ENCODE data around the gene BLM. TPM values are rescaled to one million over a fixed set of nuclear protein-coding genes. Genes with fewer than 3 reads are reported as not detected.

BLM gene
- total and polyA plus RNA-seq, 8 donors, result 0.12 to 1.1 (median 0.65) TPM; not detected in 1

DNA sequence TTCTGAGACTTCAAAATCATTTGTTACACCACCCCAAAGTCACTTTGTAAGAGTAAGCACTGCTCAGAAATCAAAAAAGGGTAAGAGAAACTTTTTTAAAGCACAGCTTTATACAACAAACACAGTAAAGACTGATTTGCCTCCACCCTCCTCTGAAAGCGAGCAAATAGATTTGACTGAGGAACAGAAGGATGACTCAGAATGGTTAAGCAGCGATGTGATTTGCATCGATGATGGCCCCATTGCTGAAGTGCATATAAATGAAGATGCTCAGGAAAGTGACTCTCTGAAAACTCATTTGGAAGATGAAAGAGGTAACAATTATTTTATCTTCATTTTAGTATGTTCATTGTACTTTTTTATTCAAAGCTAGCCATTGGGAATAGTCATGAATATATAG, 32.6 kb downstream of the BLM start:
- intact Hi-C loops (cut with DNase I), result no loop called here
- Histone ChIP-seq H3K9me3 (no peaks in the 10 kb centered on the region), H3K4me1 (no peaks in the 10 kb centered on the region), H3K36me3 (no peaks in the 10 kb centered on the region), H3K4me3 (no peak overlapping the region), H3K27ac (no peak overlapping the region), H3K27me3 (no peaks in the 10 kb centered on the region)
- WGBS, 2 donors, result 93 to 94% methylated on average over 3 of the region's 3 CpGs
- TF ChIP-seq, protein P1, sequence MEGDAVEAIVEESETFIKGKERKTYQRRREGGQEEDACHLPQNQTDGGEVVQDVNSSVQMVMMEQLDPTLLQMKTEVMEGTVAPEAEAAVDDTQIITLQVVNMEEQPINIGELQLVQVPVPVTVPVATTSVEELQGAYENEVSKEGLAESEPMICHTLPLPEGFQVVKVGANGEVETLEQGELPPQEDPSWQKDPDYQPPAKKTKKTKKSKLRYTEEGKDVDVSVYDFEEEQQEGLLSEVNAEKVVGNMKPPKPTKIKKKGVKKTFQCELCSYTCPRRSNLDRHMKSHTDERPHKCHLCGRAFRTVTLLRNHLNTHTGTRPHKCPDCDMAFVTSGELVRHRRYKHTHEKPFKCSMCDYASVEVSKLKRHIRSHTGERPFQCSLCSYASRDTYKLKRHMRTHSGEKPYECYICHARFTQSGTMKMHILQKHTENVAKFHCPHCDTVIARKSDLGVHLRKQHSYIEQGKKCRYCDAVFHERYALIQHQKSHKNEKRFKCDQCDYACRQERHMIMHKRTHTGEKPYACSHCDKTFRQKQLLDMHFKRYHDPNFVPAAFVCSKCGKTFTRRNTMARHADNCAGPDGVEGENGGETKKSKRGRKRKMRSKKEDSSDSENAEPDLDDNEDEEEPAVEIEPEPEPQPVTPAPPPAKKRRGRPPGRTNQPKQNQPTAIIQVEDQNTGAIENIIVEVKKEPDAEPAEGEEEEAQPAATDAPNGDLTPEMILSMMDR (IDR thresholded peaks at IDR 0.05), result no peak
- no peak for FAIRE-seq
- DNase-seq, result no peak
- no peak for ATAC-seq

DNA sequence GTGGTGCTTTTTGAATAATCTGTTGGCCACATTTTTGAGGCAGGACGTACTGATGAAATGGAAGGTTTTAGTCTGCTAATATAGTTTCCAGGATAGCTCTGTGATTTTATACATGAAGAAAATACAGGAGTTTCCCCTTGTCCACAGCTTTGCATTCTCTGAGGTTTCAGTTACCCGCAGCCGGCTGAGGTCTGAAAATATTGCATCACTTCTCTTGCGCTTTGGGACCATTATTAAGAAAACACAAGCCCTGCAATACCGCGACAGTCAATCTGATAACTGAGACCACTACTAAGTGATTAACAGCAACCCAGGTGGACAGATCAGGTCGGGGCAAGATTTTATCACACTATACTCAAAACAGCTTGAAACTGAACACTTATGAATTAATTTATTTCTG, 33.0 kb downstream of the BLM start:
- ATAC-seq, result no peak
- Histone ChIP-seq H3K27me3 (no peaks in the 10 kb centered on the region), H3K4me3 (no peak overlapping the region), H3K9me3 (no peaks in the 10 kb centered on the region), H3K36me3 (no peaks in the 10 kb centered on the region), H3K27ac (no peak overlapping the region), H3K4me1 (no peaks in the 10 kb centered on the region)
- DNase-seq, result no peak
- intact Hi-C loops (cut with DNase I), result no loop called here
- TF ChIP-seq, protein P1 (IDR thresholded peaks at IDR 0.05), result no peak
- 86 to 90% methylated on average over 7 of the region's 7 CpGs for WGBS, 2 donors
- FAIRE-seq, result no peak

DNA sequence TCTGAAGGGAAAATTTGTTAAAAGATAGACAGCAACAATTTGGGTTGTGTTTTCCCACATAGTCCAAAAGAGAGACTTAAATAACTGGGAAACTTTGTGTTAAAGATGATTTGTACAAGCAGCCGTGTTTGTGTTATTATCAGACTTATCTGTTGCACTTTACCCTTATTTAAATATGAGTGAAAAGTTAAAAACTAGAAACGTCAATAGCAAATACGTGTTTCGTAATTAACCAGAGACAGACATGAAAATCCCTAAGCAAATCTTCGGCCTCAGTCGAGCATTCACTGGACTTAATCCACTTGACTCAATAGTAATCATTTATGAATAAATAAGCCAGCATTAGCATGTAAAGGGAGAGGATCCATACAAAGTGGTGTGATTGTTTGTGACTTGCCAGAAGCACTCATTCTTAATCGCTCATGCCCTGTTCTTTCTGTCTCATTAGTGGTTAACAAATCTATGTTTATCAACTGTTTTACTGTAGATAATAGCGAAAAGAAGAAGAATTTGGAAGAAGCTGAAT, 34.2 kb downstream of the BLM start:
- no peaks in the 10 kb centered on the region for H3K27me3 ChIP-seq
- no peak for FAIRE-seq
- H3K27ac ChIP-seq, result no peak overlapping the region
- no peak overlapping the region for H3K4me3 ChIP-seq
- no peak for ATAC-seq
- no peak for DNase-seq
- H3K9me3 ChIP-seq, result no peaks in the 10 kb centered on the region
- no peaks in the 10 kb centered on the region for H3K36me3 ChIP-seq
- TF ChIP-seq, protein P1 (IDR thresholded peaks at IDR 0.05), result no peak
- 39 to 47% methylated on average over 8 of the region's 8 CpGs for WGBS, 2 donors
- intact Hi-C loops (cut with DNase I), result no loop called here
- no peaks in the 10 kb centered on the region for H3K4me1 ChIP-seq

DNA sequence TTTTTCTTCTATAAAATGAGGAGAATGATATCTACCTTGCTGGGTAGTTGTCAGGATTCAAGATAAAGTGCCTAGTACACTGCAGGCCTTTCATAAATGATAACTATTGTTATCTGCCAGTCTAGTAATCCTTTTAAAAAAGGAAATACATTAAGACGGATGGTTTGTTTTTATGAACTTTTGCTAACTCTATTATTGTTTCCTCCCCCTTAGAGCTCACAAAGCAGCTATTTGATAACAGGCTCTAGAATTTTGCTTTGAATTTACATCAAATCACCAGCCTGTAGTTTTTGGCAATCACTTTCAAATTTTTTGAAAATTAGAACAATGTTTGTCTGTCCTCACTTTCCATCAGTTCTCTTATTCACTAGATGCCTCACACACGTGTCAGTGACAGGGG, 39.8 kb downstream of the BLM start:
- no peak overlapping the region for H3K27ac ChIP-seq
- intact Hi-C loops (cut with DNase I), result no loop called here
- TF ChIP-seq, protein P1 (IDR thresholded peaks at IDR 0.05), result no peak
- no peaks in the 10 kb centered on the region for H3K4me1 ChIP-seq
- H3K36me3 ChIP-seq, result no peaks in the 10 kb centered on the region
- H3K27me3 ChIP-seq, result no peaks in the 10 kb centered on the region
- no peak for DNase-seq
- no peak for FAIRE-seq
- no peak for ATAC-seq
- WGBS, 2 donors, result 61 to 68% methylated on average over 2 of the region's 2 CpGs
- no peaks in the 10 kb centered on the region for H3K9me3 ChIP-seq
- no peak overlapping the region for H3K4me3 ChIP-seq

DNA sequence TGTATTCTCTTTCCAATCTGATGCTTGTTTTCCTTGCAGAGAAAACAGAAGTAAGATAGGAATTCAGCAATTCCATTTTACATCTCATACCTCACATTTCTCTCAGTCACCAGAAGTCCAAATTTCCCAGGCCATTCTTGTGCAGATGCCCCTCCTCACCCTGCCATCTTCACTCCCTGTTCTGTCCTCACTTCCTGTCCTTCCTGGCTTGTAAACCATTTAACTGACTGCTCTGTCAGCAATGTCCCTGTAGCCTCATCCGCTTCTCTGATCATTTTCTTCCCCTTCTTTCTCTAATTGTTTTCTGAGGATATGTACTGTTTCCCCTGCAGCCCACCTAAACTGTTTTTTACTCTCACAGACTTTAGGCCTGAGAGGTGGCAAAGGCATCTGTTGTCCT, 40.3 kb downstream of the BLM start:
- H3K9me3 ChIP-seq, result no peaks in the 10 kb centered on the region
- H3K27me3 ChIP-seq, result no peaks in the 10 kb centered on the region
- ATAC-seq (no peak), DNase-seq (no peak), FAIRE-seq (no peak)
- no peaks in the 10 kb centered on the region for H3K36me3 ChIP-seq
- TF ChIP-seq, protein P1 (IDR thresholded peaks at IDR 0.05), result no peak
- H3K27ac ChIP-seq, result no peak overlapping the region
- intact Hi-C loops (cut with DNase I), result no loop called here
- H3K4me1 ChIP-seq, result no peaks in the 10 kb centered on the region
- 81 to 87% methylated on average over 1 of the region's 1 CpG for WGBS, 2 donors
- no peak overlapping the region for H3K4me3 ChIP-seq

Measured in pancreas (tissue), 10 donors.